ENCODE measurements around the gene GBP3.
"Not testable (repeated sequence)": the region's sequence is repeated elsewhere in the genome, so short reads cannot be mapped to it uniquely, and the experiment has no call there.

The GBP3 gene

DNA sequence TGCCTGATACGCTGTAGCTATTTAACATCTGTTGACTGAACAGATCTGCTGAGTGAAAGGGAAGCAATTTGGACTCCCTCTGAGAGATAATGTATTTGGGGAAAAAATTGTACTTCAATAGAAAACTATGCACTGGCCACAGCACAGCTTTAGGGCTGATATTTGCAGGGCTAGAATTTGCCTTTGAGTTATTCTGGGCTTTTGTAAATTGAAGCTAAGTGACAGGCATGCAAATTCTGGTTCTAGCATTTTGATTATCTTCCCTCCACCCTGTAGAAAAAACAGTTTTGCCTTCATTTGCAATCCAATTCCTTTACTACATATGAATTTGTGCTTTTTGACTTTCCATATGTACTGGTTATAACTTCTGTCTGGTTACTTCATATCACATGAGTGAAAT lies 38.1 kb downstream of the GBP3 start:
- in situ Hi-C loops (cut with HindIII; ENCODE audit: low pct_ligation_motif_present, low pct_unique_long_range_greater_than_20kb, low sequenced_read_pairs), result no loop called here
- no peak for DNase-seq

DNA sequence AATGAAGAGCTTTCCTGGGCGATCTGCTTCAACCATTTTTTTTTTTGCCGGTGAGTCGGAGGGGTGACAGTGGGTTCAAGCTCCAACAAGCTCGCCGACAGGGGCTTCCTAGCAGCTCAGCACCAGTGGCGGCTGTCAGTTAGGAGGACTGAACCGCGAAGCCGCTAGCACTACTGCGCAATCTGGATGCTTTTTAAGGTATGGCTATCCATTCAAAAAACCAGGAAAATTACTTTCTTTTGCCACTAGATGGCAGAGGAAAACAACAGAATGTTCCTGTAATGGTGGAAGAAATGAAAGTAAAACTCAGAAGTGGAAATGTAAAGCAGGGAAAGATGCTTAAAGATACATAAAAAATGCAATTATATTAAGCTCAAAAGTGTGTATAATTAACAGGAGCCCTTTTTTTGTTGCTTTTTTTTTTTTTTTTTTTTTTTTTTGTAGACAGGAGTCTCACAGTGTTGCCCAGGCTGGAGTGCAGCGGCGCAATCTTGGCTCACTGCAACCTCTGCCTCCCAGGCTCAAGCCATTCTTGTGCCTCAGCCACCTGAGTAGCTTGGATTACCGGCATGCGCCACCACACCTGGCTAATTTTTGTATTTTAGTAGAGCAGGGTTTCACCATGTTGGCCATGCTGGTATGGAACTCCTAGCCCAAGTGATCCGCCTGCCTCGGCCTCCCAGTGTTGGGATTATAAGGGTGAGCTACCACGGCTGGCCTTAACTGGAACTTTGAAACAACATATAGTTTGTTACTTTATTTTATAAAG lies 38.7 kb downstream of the GBP3 start:
- in situ Hi-C loops (cut with HindIII; ENCODE audit: low pct_ligation_motif_present, low pct_unique_long_range_greater_than_20kb, low sequenced_read_pairs), result no loop called here
- peak; percentile 62 for DNase-seq

DNA sequence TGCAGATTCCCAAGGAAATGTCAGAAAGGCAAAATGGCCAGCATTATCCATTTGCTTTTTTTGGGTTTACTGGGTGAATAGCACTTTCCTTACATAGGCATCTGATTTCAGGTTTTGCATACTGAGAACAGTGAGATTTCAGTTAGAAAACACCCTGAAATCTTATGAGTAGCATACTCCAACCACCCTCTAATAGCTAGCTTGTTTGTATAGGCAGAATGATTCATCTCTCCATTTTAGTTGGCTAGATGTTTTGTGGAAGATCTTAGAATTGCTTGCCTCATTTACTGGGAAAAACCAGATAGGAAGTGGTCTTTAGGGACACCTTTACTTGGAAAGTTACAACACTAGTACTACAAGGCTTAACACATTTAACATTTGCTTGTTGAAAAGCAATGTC lies 40.6 kb downstream of the GBP3 start:
- DNase-seq, result no peak
- in situ Hi-C loops (cut with HindIII; ENCODE audit: low pct_ligation_motif_present, low pct_unique_long_range_greater_than_20kb, low sequenced_read_pairs), result no loop called here

DNA sequence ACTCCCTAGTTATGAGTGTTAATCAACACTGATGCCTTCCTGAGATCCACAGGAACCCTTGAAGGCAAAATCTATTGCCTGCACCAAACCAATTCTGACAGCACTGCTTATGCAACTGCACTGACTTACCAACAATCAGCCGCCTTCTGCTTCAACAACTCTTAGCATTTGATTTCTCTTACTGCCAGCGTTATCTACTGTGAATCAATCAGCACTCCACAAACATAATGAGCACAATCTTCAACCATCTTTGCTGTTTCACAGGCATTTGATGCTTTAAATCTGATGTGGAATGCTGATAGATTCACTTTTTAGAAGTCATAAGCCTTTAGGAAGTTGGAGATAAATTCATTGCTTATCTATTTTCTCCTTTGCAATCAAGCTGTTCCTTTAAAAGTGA lies 41.2 kb downstream of the GBP3 start:
- DNase-seq; in situ Hi-C loops (cut with HindIII; ENCODE audit: low pct_ligation_motif_present, low pct_unique_long_range_greater_than_20kb, low sequenced_read_pairs): not testable (repeated sequence)

DNA sequence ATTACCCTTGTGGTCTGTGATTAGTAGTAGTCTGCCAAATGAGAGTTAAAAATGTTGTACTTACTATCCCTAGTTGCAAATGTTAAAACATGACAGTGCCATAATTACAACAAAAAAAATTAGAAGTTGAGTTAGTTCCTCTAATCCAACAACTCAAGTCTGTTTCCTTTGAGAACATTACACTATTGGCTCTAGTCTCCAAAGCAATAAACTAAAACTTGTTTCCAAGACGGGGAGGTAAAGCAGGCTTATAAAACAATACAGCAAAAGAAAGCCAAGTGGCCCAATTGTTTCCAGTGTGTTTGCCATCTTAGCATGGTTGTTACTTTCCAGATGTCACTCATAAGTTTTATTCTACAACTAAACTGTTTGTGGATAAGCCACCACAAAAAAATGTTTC lies 41.8 kb downstream of the GBP3 start:
- no peak for DNase-seq
- in situ Hi-C loops (cut with HindIII; ENCODE audit: low pct_ligation_motif_present, low pct_unique_long_range_greater_than_20kb, low sequenced_read_pairs), result no loop called here

DNA sequence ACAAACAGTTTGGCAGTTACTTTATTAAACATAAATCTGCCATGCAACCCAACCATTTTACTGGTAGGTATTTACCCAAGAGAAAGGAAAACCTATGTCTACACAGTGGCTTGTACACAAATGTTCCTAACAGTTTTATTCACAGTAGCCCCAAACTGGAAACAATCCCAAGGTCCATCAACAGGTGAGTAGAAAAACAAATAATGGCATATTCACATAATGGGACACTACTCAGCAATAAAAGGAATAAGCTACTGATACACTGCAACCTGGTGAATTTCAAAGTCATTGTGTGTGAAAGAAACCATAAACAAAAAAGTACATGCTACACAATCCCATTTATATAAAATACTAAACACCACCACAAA lies 42.9 kb downstream of the GBP3 start:
- no peak for DNase-seq
- in situ Hi-C loops (cut with HindIII; ENCODE audit: low pct_ligation_motif_present, low pct_unique_long_range_greater_than_20kb, low sequenced_read_pairs), result no loop called here

DNA sequence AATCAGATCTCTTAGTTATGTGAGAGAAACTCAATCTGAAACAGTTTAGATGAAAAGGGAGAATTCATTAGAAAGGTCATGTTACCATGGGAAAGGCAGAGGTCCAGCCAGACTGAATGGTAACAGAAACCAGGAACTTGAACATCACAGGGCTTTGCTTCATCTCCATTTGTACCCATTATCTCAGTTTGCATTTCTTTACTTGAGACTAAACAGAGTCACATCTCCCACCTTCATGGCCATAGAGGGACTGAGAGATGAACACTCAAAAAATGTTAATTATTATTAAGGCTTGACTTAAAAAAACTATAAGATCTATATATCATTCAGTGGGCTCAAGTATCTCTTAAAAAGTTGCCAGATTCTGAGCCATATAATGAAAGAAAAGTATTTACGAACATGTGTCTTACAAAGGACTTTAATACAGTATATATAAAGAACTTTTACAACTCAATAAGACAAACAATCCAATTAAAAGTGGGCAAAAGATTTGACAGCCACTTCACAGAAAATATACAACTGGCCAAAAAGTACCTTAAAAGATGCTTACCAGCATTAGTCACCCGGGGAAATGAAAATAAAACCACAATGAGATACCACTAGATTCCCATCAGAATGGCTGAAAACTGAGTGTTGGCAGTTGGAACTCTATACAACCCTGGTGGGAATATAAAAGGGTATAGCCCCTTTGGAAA lies 43.5 kb downstream of the GBP3 start:
- DNase-seq, result no peak
- in situ Hi-C loops (cut with HindIII; ENCODE audit: low pct_ligation_motif_present, low pct_unique_long_range_greater_than_20kb, low sequenced_read_pairs), result no loop called here

DNA sequence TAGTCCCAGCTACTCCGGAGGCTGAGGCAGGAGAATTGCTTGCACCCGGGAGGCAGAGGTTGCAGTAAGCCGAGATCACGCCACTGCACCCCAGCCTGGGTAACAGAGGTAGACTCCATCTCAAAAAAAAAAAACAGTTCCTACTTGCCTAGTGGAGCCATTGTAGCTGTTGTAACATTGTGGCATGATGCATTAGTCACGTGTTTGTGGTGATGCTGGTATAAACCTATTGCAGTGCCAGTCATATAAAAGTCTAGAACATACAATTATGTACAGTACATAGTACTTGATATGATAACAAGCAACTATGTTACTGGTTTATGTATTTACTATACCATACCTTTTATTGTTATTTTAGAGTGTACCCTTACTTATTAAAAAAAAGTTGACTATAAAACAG lies 46.4 kb downstream of the GBP3 start:
- in situ Hi-C loops (cut with HindIII; ENCODE audit: low pct_ligation_motif_present, low pct_unique_long_range_greater_than_20kb, low sequenced_read_pairs), result no loop called here
- no peak for DNase-seq

DNA sequence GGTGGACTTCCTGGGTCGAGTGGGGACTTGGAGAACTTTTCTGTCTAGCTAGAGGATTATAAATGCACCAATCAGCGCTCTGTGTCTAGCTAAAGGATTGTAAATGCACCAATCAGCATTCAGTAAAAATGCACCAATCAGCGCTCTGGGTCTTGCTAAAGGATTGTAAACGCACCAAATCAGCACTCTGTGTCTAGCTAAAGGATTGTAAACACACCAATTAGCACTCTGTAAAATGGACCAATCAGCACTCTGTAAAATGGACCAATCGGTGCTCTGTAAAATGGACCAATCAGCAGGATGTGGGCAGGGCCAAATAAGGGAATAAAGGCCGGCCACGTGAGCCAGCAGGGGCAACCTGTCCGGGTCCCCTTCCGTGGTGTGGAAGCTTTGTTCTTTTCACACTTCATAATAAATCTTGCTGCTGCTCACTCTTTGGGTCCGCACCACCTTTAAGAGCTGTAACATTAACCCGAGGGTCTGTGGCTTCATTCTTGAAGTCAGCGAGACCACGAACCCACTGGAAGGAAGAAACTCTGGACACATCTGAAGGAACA lies 48.0 kb downstream of the GBP3 start:
- DNase-seq; in situ Hi-C loops (cut with HindIII; ENCODE audit: low pct_ligation_motif_present, low pct_unique_long_range_greater_than_20kb, low sequenced_read_pairs): not testable (repeated sequence)

DNA sequence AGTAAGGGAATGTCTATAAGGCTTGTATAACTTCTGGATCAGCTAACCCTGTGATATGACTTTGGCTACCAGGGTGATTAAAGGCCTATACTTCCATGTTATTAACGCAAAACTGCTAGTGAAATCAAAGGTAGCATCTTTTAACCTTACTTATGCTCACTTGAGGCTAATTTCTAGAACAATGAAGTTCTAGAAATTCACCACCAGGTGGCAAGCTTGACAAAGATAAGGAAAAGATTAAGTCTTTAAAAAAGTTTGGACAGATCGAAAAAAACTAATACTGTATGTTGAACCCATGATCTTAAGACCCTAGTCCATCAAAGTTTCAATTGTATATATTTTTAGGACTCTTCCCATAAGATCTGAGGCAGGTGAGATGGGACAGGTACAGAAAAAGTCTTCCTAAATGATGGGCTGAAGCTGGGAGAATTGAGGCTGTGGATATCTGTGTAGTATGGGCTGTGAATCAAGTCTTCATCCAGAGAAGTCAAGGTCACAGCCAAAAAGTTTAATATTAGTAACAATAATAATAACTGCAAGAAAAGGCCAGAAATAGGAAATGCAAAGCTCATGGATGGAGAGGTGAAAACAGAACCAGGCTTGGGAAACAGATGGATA lies 49.0 kb downstream of the GBP3 start:
- peak; percentile 53 for DNase-seq
- in situ Hi-C loops (cut with HindIII; ENCODE audit: low pct_ligation_motif_present, low pct_unique_long_range_greater_than_20kb, low sequenced_read_pairs), result no loop called here

DNA sequence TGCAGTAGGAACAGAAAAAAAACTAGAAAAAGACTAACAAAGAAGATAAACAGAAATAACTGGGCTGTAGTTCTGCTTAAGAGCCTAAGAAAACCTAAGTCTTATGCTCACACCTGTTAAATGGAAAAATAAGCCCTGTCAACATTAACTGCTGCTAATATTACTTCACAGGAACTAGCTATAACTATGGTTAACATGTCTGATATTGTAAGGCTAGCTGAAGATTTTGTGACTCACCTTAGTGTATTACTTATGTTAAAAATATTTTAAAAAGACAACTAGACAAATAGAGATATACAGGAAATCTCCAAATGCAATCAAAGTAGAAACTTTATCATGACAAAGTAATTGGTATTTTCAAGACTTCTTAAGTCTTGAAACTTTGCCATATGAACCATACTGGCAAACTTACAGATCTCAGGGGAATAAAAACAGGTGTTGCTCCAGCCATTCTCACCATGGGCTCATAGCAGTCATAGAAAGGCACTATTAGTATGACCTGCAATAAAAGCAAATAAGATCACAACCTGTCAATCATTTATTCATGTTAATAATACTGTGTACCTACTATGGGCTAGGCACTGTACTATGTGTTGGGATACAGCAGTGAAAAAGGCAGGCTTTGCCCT lies 60.9 kb downstream of the GBP3 start:
- DNase-seq, result no peak
- in situ Hi-C loops (cut with HindIII; ENCODE audit: low pct_ligation_motif_present, low pct_unique_long_range_greater_than_20kb, low sequenced_read_pairs), result no loop called here

DNA sequence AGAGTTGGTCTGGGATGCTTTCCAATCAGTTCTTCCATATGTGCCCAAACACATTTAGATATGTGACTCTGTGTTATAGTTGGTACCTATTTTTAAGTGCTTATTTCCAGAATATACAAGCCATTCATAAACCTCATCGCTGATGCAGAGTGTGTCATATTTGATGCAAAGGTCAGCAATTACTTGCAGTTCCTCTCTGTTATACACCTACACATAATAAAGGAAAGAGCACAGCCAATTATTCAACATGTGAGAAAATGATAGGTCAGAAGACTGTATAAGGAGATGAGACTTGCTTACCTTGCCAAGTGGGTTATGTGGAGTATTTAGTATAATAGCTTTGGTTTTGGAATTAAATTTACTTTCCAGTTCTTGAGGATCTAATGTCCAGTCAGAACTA lies 61.6 kb downstream of the GBP3 start:
- in situ Hi-C loops (cut with HindIII; ENCODE audit: low pct_ligation_motif_present, low pct_unique_long_range_greater_than_20kb, low sequenced_read_pairs), result no loop called here
- no peak for DNase-seq
